GM23248 (cell line): ENCODE results near the gene EPHB6.

Source experiments
- EZH2 ChIP-seq: fragments of 200-600 bp; sonication (generic); IDR thresholded peaks from 2 replicates; pipeline ENCODE4 v1.6.1; 2018; ENCODE audit warnings: antibody characterized with exemption, mild to moderate bottlenecking; ENCODE audit not compliant: insufficient read depth, poor library complexity, severe bottlenecking
- EZH2phosphoT487 ChIP-seq: fragments of 200-600 bp; sonication (generic); IDR thresholded peaks from 2 replicates; pipeline ENCODE4 v1.6.1; 2018; ENCODE audit warnings: antibody characterized with exemption, moderate library complexity, mild to moderate bottlenecking, low read depth; ENCODE audit not compliant: insufficient read depth

DNA sequence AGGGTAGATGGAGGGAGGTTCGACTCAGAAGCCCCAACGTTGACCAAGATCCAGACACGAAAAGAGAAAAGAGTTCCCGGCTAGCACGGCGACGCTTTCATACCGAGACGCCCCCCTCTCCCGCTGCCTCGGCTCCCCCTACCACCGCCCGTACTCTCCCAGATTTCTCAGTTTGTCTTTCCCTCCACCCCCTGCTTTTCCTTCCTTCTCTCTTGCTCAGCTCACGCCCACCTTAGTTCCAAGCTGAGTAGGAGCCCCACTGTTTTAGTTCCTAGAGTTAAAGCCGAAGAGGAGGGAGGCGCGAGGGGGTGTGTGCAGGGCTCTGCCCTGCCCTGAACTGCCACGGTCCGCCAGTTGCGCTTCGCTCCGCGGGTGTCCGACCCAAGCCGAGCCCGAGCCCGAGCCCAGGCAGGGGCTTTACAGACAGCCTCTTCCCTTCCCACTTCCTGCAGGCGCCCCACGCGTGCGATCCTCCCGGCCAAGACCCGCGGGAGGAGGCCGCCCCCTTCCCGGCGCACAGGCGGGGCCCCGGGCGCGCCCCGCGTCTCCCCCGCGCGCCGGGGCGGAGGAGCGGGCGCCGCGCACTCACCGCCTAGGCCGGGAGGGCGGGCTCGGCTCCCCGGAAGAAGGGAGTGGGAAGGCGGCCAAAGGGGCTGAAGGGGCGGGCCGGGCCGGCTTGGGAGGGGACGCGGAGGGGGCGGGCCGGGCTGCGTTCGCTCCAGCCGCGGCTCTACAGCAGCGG, at the start of gene EPHB6:
- TF ChIP-seq EZH2 (no peak), EZH2phosphoT487 (no peak)
